ENCODE results near the gene APOL1. TPM values are rescaled to one million over a fixed set of nuclear protein-coding genes. Genes with fewer than 3 reads are reported as not detected.

APOL1 gene
- polyA plus RNA-seq, 2 of the 4 experiments (the other 2 are of a cell fraction) = 2.0 to 6.5 TPM

DNA sequence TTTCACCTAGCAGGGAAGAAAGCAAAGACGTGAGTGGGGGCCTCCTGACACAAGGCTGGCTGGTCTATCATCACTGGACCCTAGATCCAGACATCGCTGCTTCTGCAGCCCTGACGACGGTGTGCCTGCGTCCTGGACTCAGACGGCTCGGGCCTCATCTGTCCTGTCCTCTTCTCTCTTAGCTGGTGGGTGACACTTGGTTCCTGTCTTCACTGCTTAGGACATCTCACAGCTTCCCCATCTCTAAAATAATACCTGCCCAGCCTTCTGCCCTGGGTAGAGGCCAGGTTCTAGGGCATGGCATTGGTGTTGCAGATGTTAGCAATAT is 41.3 kb downstream of the APOL1 start:
- CTCF ChIA-PET = interaction anchor here (0.9 to 8.7 kb wide), 5 partner anchors 7 to 175 kb away, joined by 3 to 86 read pairs (median 14); partner anchors contain the start of gene APOL2
- POLR2A ChIA-PET = no interaction called here

DNA sequence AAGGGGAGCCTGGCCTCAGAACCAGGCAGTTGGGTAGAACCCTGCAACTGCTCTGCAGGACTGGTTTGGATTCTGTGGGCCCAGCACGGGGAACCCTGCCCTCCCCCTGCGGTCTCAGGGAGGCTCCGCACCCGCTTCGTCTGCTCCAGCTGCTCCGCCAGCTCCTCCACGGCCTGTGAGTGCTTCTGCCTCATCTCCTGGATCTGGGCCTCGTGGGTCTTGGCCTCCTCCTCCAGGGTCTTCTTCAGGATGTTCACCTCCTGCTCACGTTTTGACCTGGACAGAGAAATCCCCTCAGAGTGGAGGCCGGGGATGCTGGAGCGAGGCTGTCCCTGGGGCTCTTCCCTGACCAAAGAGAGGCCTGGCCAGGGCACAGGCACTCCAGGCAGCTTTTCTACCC is 41.9 kb downstream of the APOL1 start:
- ChIA-PET CTCF (interaction anchor here (3.8 to 8.7 kb wide), 2 partner anchors 8 to 175 kb away, joined by 14 to 86 read pairs; no protein-coding TSS in a partner anchor), POLR2A (no interaction called here)
- Histone ChIP-seq H3K4me1 (no peaks in the 10 kb centered on the region), H3K4me3 (no peak overlapping the region), H3K9me3 (no peaks in the 10 kb centered on the region), H3K4me2 (no peak overlapping the region), H3K27ac (no peak overlapping the region)
- FAIRE-seq (no peak), ATAC-seq (no peak), DNase-seq (ENCODE audit: low read depth in 1 of 2, low spot score in 1 of 2) (no peak)
- 91% methylated on average over 11 of the region's 11 CpGs for WGBS (ENCODE audit: missing lambda C conversion rate)
- no peak for TF ChIP-seq HOXB5 (CRISPR knock-in tag; IDR thresholded peaks at IDR 0.05)
- TF ChIP-seq HDAC2 (IDR thresholded peaks at IDR 0.05) = no peak
- TF ChIP-seq SREBF2 (IDR thresholded peaks at IDR 0.05) = no peak
- TF ChIP-seq BHLHE40 (IDR thresholded peaks at IDR 0.05; ENCODE audit: low read depth, low read length) = no peak
- TF ChIP-seq, protein P1, sequence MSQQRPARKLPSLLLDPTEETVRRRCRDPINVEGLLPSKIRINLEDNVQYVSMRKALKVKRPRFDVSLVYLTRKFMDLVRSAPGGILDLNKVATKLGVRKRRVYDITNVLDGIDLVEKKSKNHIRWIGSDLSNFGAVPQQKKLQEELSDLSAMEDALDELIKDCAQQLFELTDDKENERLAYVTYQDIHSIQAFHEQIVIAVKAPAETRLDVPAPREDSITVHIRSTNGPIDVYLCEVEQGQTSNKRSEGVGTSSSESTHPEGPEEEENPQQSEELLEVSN (IDR thresholded peaks at IDR 0.05; ENCODE audit: borderline replicate concordance, low read depth) = no peak
- TF ChIP-seq RAD21 (conservative IDR thresholded peaks at IDR 0.05 in 1 of 2, IDR thresholded peaks at IDR 0.05 in 1 of 2) = no peak
- TF ChIP-seq ZC3H11A (IDR thresholded peaks at IDR 0.05) = no peak
- TF ChIP-seq HEYL (CRISPR knock-in tag; IDR thresholded peaks at IDR 0.05) = no peak
- no peak for TF ChIP-seq FOXS1 (CRISPR knock-in tag; IDR thresholded peaks at IDR 0.05)
- no peak for TF ChIP-seq RFX5 (IDR thresholded peaks at IDR 0.05)
- TF ChIP-seq ZFP36 (IDR thresholded peaks at IDR 0.05; ENCODE audit: borderline replicate concordance, partially characterized antibody) = no peak
- TF ChIP-seq, protein P2, sequence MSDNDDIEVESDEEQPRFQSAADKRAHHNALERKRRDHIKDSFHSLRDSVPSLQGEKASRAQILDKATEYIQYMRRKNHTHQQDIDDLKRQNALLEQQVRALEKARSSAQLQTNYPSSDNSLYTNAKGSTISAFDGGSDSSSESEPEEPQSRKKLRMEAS (IDR thresholded peaks at IDR 0.05) = no peak
- TF ChIP-seq, protein P3, sequence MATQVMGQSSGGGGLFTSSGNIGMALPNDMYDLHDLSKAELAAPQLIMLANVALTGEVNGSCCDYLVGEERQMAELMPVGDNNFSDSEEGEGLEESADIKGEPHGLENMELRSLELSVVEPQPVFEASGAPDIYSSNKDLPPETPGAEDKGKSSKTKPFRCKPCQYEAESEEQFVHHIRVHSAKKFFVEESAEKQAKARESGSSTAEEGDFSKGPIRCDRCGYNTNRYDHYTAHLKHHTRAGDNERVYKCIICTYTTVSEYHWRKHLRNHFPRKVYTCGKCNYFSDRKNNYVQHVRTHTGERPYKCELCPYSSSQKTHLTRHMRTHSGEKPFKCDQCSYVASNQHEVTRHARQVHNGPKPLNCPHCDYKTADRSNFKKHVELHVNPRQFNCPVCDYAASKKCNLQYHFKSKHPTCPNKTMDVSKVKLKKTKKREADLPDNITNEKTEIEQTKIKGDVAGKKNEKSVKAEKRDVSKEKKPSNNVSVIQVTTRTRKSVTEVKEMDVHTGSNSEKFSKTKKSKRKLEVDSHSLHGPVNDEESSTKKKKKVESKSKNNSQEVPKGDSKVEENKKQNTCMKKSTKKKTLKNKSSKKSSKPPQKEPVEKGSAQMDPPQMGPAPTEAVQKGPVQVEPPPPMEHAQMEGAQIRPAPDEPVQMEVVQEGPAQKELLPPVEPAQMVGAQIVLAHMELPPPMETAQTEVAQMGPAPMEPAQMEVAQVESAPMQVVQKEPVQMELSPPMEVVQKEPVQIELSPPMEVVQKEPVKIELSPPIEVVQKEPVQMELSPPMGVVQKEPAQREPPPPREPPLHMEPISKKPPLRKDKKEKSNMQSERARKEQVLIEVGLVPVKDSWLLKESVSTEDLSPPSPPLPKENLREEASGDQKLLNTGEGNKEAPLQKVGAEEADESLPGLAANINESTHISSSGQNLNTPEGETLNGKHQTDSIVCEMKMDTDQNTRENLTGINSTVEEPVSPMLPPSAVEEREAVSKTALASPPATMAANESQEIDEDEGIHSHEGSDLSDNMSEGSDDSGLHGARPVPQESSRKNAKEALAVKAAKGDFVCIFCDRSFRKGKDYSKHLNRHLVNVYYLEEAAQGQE (IDR thresholded peaks at IDR 0.05) = no peak

More for the DNA sequence above, 41.3 kb downstream of the APOL1 start:
- TF ChIP-seq KDM5A (IDR thresholded peaks at IDR 0.05) (no peak), POLR2A (IDR thresholded peaks at IDR 0.05; ENCODE audit: low read length) (no peak), HEYL (CRISPR knock-in tag; IDR thresholded peaks at IDR 0.05) (no peak), HOXB13 (CRISPR knock-in tag; IDR thresholded peaks at IDR 0.05; ENCODE audit: low read depth) (no peak), FOSL2 (IDR thresholded peaks at IDR 0.05) (no peak), FOSL2 (CRISPR knock-in tag; IDR thresholded peaks at IDR 0.05) (no peak), RCOR1 (IDR thresholded peaks at IDR 0.05; ENCODE audit: low read depth, low read length) (no peak), EHMT2 (IDR thresholded peaks at IDR 0.05; ENCODE audit: low read depth) (no peak), TP53 (CRISPR knock-in tag; IDR thresholded peaks at IDR 0.05) (no peak), NFE2L2 (conservative IDR thresholded peaks at IDR 0.05; ENCODE audit: low read length) (no peak), MAFK (IDR thresholded peaks at IDR 0.05; ENCODE audit: partially characterized antibody) (no peak), CHD2 (IDR thresholded peaks at IDR 0.05; ENCODE audit: low read length, partially characterized antibody) (no peak), MYC (IDR thresholded peaks at IDR 0.05; ENCODE audit: borderline replicate concordance, low read length) (no peak), NR3C1 (IDR thresholded peaks at IDR 0.05) (no peak)
- TF ChIP-seq, protein P4, sequence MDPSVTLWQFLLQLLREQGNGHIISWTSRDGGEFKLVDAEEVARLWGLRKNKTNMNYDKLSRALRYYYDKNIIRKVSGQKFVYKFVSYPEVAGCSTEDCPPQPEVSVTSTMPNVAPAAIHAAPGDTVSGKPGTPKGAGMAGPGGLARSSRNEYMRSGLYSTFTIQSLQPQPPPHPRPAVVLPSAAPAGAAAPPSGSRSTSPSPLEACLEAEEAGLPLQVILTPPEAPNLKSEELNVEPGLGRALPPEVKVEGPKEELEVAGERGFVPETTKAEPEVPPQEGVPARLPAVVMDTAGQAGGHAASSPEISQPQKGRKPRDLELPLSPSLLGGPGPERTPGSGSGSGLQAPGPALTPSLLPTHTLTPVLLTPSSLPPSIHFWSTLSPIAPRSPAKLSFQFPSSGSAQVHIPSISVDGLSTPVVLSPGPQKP (IDR thresholded peaks at IDR 0.05; ENCODE audit: low read depth, low read length) = no peak
- TF ChIP-seq, protein P5, sequence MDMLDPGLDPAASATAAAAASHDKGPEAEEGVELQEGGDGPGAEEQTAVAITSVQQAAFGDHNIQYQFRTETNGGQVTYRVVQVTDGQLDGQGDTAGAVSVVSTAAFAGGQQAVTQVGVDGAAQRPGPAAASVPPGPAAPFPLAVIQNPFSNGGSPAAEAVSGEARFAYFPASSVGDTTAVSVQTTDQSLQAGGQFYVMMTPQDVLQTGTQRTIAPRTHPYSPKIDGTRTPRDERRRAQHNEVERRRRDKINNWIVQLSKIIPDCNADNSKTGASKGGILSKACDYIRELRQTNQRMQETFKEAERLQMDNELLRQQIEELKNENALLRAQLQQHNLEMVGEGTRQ (IDR thresholded peaks at IDR 0.05) = no peak
- TF ChIP-seq, protein P3 (IDR thresholded peaks at IDR 0.05) = no peak
- TF ChIP-seq, protein P6, sequence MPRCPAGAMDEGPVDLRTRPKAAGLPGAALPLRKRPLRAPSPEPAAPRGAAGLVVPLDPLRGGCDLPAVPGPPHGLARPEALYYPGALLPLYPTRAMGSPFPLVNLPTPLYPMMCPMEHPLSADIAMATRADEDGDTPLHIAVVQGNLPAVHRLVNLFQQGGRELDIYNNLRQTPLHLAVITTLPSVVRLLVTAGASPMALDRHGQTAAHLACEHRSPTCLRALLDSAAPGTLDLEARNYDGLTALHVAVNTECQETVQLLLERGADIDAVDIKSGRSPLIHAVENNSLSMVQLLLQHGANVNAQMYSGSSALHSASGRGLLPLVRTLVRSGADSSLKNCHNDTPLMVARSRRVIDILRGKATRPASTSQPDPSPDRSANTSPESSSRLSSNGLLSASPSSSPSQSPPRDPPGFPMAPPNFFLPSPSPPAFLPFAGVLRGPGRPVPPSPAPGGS (IDR thresholded peaks at IDR 0.05) = no peak
- no peak overlapping the region for H3K4me2 ChIP-seq
- H3K4me3 ChIP-seq = no peak overlapping the region
- DNase-seq (ENCODE audit: low read depth in 1 of 2, low spot score in 1 of 2) (no peak), FAIRE-seq (no peak), ATAC-seq (no peak)
- H3K9me3 ChIP-seq = no peaks in the 10 kb centered on the region
- whole genome bisulfite sequencing (ENCODE audit: missing lambda C conversion rate) = 97% methylated on average over 7 of the region's 7 CpGs
- no peaks in the 10 kb centered on the region for H3K4me1 ChIP-seq
- H3K27ac ChIP-seq = no peak overlapping the region
